Mesodermal cell (in vitro differentiated cells): ENCODE data around the gene CATSPERB.
"Not testable (repeated sequence)": the region's sequence is repeated elsewhere in the genome, so short reads cannot be mapped to it uniquely, and the experiment has no call there.

Source experiments
- H3K27ac ChIP-seq: 2 replicates; pipeline ENCODE4 v1.7.0; 2013; ENCODE audit warnings: mild to moderate bottlenecking, low read depth, low read length, moderate library complexity; ENCODE audit not compliant: severe bottlenecking
- H3K36me3 ChIP-seq: 2 replicates; pipeline ENCODE4 v1.7.1; 2013; ENCODE audit warnings: mild to moderate bottlenecking, low read length, moderate library complexity; ENCODE audit not compliant: control insufficient read depth, insufficient read depth
- H3K4me1 ChIP-seq: one replicate; pipeline ENCODE4 v1.7.1; 2013; ENCODE audit warnings: mild to moderate bottlenecking, low read length; ENCODE audit not compliant: insufficient read depth, control insufficient read depth, poor library complexity, severe bottlenecking
- H3K4me3 ChIP-seq: 2 replicates; pipeline ENCODE4 v1.7.0; 2013; ENCODE audit warnings: low read length, control low read depth, mild to moderate bottlenecking; ENCODE audit not compliant: insufficient read depth, poor library complexity, severe bottlenecking; ENCODE audit errors: extremely low read depth
- H3K9me3 ChIP-seq: 2 replicates; pipeline ENCODE4 v1.7.1; 2013; ENCODE audit warnings: mild to moderate bottlenecking, low read length, moderate library complexity; ENCODE audit not compliant: control insufficient read depth
- WGBS, 2 experiments: methylation state at CpG; one replicate each; pipeline ENCODE4 v1.1.5; 2013; ENCODE audit warnings: missing lambda C conversion rate in 2 of 2; ENCODE audit not compliant: insufficient coverage in 2 of 2; 5-methylcytosine and 5-hydroxymethylcytosine counted together

The CATSPERB gene

GRCh38 chr14:91677687-91678086, 54.2 kb downstream of the CATSPERB start:
- H3K4me3 ChIP-seq, H3K36me3 ChIP-seq, H3K27ac ChIP-seq, H3K4me1 ChIP-seq: not testable (repeated sequence)
- 92 to 100% methylated on average over 1 to 2 of the region's 3 CpGs for WGBS, 2 experiments
- H3K9me3 ChIP-seq = peaks cover 14% of the 10 kb centered on the region

DNA sequence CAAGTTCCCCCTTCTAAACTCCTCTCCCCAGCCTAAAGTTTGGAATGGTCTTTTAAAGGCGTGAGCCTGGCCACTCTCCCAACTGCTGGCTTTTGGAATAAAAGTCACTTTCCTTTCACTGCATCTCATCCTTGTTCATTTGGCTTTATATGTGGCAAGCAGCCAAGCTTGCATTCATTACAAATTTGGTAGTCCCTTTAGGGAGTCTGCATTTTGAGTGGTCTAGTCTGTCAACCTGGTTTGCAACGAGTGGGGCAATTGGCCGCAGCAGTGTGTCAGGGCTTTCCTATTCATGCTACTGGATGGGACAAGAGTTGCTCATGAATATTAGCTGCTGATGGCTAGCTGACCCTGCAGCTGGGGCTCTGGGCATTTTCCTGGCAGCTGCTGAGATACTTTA, 57.0 kb downstream of the CATSPERB start:
- 100% methylated on average over 2 to 3 of the region's 3 CpGs for WGBS, 2 experiments
- Histone ChIP-seq H3K36me3 (no peaks in the 10 kb centered on the region), H3K27ac (no peak overlapping the region), H3K4me3 (no peak overlapping the region), H3K9me3 (peaks cover 4% of the 10 kb centered on the region), H3K4me1 (no peaks in the 10 kb centered on the region)

DNA sequence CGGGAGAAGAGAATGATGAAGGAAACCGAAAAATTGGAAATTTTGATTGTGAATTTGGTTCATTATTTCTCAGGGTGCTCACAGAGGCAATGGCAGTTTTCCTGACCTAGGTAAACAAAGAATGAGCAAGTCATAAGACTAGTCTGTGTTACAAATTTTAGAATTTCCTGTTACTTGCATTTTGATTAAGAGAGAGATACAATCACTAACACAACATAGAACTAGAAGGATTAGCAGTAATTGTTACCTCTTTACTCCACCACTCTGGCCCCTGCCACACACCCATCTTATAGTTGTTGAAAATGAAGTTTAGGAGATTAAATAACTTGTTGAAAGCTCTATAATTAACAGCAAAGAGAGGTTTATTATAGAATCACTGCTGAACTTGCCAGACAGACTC, 62.0 kb downstream of the CATSPERB start:
- H3K4me1 ChIP-seq = no peaks in the 10 kb centered on the region
- H3K36me3 ChIP-seq = no peaks in the 10 kb centered on the region
- no peaks in the 10 kb centered on the region for H3K9me3 ChIP-seq
- no peak overlapping the region for H3K27ac ChIP-seq
- H3K4me3 ChIP-seq = no peak overlapping the region
- WGBS, 2 experiments = 91% methylated on average over 2 of the region's 2 CpGs

GRCh38 chr14:91667101-91667500, 64.8 kb downstream of the CATSPERB start:
- not testable (repeated sequence) for H3K9me3 ChIP-seq, H3K27ac ChIP-seq, H3K4me3 ChIP-seq, H3K4me1 ChIP-seq, H3K36me3 ChIP-seq
- 92 to 93% methylated on average over 1 to 2 of the region's 2 CpGs for WGBS, 2 experiments

GRCh38 chr14:91660790-91661189, 71.1 kb downstream of the CATSPERB start:
- no peaks in the 10 kb centered on the region for H3K36me3 ChIP-seq
- no peak overlapping the region for H3K27ac ChIP-seq
- no peak overlapping the region for H3K4me3 ChIP-seq
- no peaks in the 10 kb centered on the region for H3K4me1 ChIP-seq
- H3K9me3 ChIP-seq = no peaks in the 10 kb centered on the region
- WGBS, 2 experiments = no CpG with 5 or more reads among the region's 2 CpGs

DNA sequence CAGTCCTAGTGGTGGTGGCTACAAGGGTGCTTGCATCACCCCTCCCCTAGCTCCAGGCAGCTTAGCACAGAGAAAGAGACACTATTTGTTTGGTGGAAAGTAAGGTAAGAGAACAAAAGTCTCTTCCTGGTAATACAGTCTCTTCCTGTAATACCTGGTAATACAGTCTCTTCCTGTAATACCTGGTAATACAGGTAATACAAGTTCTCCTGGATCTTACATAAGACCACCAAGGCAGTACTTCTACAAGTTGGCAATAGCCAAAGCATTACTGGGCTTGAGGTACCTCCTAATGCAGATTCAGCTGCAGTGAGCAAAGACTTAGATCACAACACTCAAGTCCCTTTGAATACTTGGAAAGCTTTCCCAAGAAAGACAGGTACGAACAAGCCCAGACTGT, 77.0 kb downstream of the CATSPERB start:
- no peaks in the 10 kb centered on the region for H3K4me1 ChIP-seq
- no peaks in the 10 kb centered on the region for H3K36me3 ChIP-seq
- no peak overlapping the region for H3K27ac ChIP-seq
- 78 to 100% methylated on average over 1 of the region's 1 CpG for WGBS, 2 experiments
- H3K4me3 ChIP-seq = no peak overlapping the region
- no peaks in the 10 kb centered on the region for H3K9me3 ChIP-seq

DNA sequence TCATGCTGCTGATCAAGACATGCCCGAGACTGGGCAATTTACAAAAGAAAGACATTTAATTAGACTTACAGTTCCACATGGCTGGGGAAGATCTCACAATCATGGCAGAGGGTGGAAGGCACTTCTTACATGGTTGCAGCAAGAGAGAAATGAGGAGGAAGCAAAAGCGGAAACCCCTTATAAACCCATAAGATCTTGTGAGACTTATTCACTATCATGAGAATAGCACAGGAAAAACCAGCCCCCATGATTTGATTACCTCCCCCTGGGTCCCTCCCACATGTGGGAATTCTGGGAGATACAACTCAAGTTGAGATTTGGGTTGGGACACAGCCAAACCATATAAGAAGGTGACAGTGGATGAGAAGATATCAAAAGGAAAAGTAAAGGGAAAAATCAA, 78.4 kb downstream of the CATSPERB start:
- no peaks in the 10 kb centered on the region for H3K9me3 ChIP-seq

DNA sequence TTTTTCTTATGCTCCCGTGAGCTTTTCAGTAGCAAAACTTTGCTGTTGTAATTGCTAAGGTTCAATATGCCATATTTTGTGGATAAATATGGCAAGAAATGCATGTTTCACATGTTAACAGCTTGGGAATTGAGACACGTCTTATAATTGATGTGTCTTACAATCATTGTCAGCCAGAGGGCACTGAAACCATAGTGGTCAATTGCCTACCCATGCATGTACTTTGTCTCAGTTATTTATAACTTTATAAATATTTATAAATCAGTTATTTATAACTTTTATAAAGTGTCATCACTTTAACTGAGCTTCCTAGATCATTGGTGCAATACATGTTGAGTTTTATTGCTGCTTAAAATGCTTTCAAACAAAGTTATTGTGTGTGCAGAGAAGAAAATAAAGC, 82.0 kb downstream of the CATSPERB start:
- Histone ChIP-seq H3K27ac (no peak overlapping the region), H3K9me3 (no peaks in the 10 kb centered on the region), H3K4me1 (no peaks in the 10 kb centered on the region), H3K4me3 (no peak overlapping the region), H3K36me3 (no peaks in the 10 kb centered on the region)
- WGBS, 2 experiments = 50% methylated on average over 1 of the region's 2 CpGs; no CpG with 5 or more reads in 1 of the 2 experiments

More for the DNA sequence above, 78.4 kb downstream of the CATSPERB start:
- H3K27ac ChIP-seq = no peak overlapping the region
- H3K4me1 ChIP-seq = no peaks in the 10 kb centered on the region
- no peaks in the 10 kb centered on the region for H3K36me3 ChIP-seq
- 75% methylated on average over 1 of the region's 2 CpGs; no CpG with 5 or more reads in 1 of the 2 experiments for WGBS, 2 experiments
- H3K4me3 ChIP-seq = no peak overlapping the region

DNA sequence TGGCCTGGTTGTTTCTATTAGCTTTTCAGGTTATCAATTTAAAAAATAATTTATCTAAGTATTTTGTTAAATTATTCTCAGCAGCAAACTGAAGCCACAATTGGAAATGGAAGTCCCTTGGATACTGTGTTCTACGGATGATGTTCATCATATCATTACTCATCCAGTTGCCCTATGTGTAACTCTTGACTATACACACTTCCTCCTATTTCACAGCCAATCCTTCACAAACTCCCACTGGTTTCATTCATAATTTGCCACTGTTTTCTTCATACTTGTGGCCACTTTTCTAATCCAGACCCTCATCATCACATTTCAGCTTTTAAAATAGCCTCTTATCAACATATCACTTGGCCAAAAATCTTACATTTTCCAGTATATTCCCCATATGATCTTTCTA, 84.0 kb downstream of the CATSPERB start:
- H3K4me1 ChIP-seq = no peaks in the 10 kb centered on the region
- H3K36me3 ChIP-seq = no peaks in the 10 kb centered on the region
- H3K4me3 ChIP-seq = no peak overlapping the region
- no peak overlapping the region for H3K27ac ChIP-seq
- H3K9me3 ChIP-seq = no peaks in the 10 kb centered on the region
- WGBS, 2 experiments = 100% methylated on average over 1 of the region's 1 CpG

DNA sequence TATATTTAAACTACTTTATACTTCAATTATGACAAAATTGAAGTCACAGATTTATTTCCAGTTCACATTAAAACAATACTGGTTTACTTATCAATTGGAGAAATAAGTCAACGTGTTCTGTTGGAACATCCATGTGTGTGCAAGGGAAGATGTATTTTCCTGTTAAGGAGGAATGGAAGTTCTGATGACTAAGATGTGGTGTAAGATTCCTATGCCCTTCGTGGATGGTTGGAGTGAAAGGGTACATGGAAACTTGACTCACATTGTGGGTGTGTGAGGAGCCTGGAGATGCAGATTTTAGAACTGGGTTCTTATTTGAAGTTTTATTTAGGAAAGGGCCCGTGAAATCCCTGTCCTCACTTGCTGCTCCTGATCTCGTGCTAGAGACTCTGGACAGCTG, 95.3 kb downstream of the CATSPERB start:
- Histone ChIP-seq H3K4me1 (peaks cover 3% of the 10 kb centered on the region), H3K36me3 (no peaks in the 10 kb centered on the region), H3K4me3 (no peak overlapping the region), H3K9me3 (no peaks in the 10 kb centered on the region), H3K27ac (no peak overlapping the region)
- WGBS, 2 experiments = 77 to 97% methylated on average over 4 of the region's 4 CpGs

DNA sequence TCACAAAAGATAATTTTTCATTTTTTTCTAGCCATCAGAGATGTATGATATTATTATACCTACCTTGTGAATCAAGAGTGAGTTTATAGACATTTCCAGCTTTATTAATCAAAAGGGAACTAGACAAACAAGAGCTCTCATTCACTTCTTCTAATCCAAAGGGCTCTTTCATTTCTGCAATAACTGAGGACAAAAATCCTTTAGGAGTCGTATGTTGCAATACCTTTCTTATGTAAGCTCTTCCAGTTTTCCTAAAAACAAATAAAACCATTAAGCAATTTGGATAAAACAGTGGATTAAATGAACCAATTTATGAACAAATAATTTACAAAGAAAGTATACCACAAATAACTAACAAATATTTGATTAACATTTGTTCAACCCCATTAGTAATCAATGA, 107.1 kb downstream of the CATSPERB start:
- no peaks in the 10 kb centered on the region for H3K4me1 ChIP-seq
- no peak overlapping the region for H3K4me3 ChIP-seq
- no peaks in the 10 kb centered on the region for H3K36me3 ChIP-seq
- H3K9me3 ChIP-seq = no peaks in the 10 kb centered on the region
- WGBS, 2 experiments = no CpG with 5 or more reads among the region's 1 CpG
- no peak overlapping the region for H3K27ac ChIP-seq
